GM23248 (cell line): ENCODE measurements around the gene SPAG17.

ENCODE experiments used
- EZH2 ChIP-seq: fragments of 200-600 bp; sonication (generic); IDR thresholded peaks from 2 replicates; pipeline ENCODE4 v1.6.1; 2018; ENCODE audit warnings: antibody characterized with exemption, mild to moderate bottlenecking; ENCODE audit not compliant: insufficient read depth, poor library complexity, severe bottlenecking
- EZH2phosphoT487 ChIP-seq: fragments of 200-600 bp; sonication (generic); IDR thresholded peaks from 2 replicates; pipeline ENCODE4 v1.6.1; 2018; ENCODE audit warnings: antibody characterized with exemption, moderate library complexity, mild to moderate bottlenecking, low read depth; ENCODE audit not compliant: insufficient read depth

- TF ChIP-seq EZH2, result no peak
- no peak for TF ChIP-seq EZH2phosphoT487
Measured at GRCh38 chr1:117921991-117922390, 263.0 kb downstream of the SPAG17 start.
